SK-N-MC (cell line): ENCODE data around the gene CLSTN2.

Source experiments
- EZH2 ChIP-seq: fragments of 200-600 bp; sonication (generic); IDR thresholded peaks from one replicate; pipeline ENCODE4 v1.6.1; 2017; ENCODE audit warnings: antibody characterized with exemption
- FOXP2 ChIP-seq: optimal IDR thresholded peaks from 2 replicates; pipeline ENCODE3; 2011; ENCODE audit warnings: mild to moderate bottlenecking, moderate library complexity; ENCODE audit not compliant: insufficient read depth; ENCODE audit errors: extremely low read length, control extremely low read depth
- POLR2AphosphoS5 ChIP-seq: IDR thresholded peaks from 2 replicates; pipeline ENCODE4 v1.6.1; 2012; ENCODE audit warnings: mild to moderate bottlenecking, low read depth, low read length, borderline replicate concordance

- TF ChIP-seq POLR2AphosphoS5 (no peak), EZH2 (no peak), FOXP2 (no peak)
Measured at GRCh38 chr3:140375002-140375401, 440.0 kb downstream of the CLSTN2 start.
